Ishikawa (cell line): ENCODE data around the gene GPN2.

Experiments used
- CEBPB ChIP-seq: IDR thresholded peaks from 2 replicates; pipeline ENCODE4 v1.6.1; 2012
- CREB1 ChIP-seq: IDR thresholded peaks from 2 replicates; pipeline ENCODE4 v1.6.1; 2012; ENCODE audit warnings: low read depth
- EGR1 ChIP-seq: IDR thresholded peaks from 2 replicates; pipeline ENCODE4 v1.6.1; 2012
- EP300 ChIP-seq: IDR thresholded peaks from 2 replicates; pipeline ENCODE4 v1.6.1; 2012; ENCODE audit warnings: borderline replicate concordance
- FOXM1 ChIP-seq: IDR thresholded peaks from 2 replicates; pipeline ENCODE4 v1.6.1; 2012; ENCODE audit warnings: low read depth, borderline replicate concordance
- MAX ChIP-seq: IDR thresholded peaks from 2 replicates; pipeline ENCODE4 v1.6.1; 2012
- NFIC ChIP-seq: IDR thresholded peaks from 2 replicates; pipeline ENCODE4 v1.6.1; 2012
- RAD21 ChIP-seq: IDR thresholded peaks from 2 replicates; pipeline ENCODE4 v1.6.1; 2012; ENCODE audit warnings: low read depth
- REST ChIP-seq: IDR thresholded peaks from 2 replicates; pipeline ENCODE4 v1.6.1; 2012; ENCODE audit warnings: low read depth, mild to moderate bottlenecking
- TAF1 ChIP-seq: IDR thresholded peaks from 2 replicates; pipeline ENCODE4 v1.6.1; 2012; ENCODE audit warnings: low read depth, mild to moderate bottlenecking
- TCF12 ChIP-seq: IDR thresholded peaks from 2 replicates; pipeline ENCODE4 v1.6.1; 2012; ENCODE audit warnings: low read depth
- TEAD4 ChIP-seq: IDR thresholded peaks from 2 replicates; pipeline ENCODE4 v1.6.1; 2012
- USF1 ChIP-seq: IDR thresholded peaks from 2 replicates; pipeline ENCODE4 v1.6.1; 2012
- YY1 ChIP-seq: IDR thresholded peaks from 2 replicates; pipeline ENCODE4 v1.6.1; 2012; ENCODE audit warnings: low read depth
- ZBTB7A ChIP-seq: IDR thresholded peaks from 2 replicates; pipeline ENCODE4 v1.6.1; 2012; ENCODE audit warnings: low read depth

GPN2 gene

DNA sequence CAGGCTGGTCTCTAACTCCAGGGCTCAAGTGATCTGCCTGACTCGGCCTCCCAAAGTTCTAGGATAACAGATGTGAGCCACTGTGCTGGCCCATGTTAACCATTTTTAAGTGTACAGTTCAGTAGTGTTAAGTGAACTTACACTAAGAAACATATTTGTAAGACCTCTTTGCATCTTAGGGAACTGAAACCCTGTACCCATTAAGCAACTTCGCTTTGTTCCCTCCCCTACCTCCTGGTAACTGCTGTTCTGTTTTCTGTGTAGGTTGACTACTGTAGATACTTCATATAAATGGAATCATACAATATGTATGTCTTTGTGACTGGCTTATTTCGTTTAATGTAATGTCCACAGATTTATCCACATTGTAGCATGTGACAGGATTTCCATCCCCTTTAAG is 42.4 kb upstream of the GPN2 start:
- TF ChIP-seq RAD21, result no peak
- no peak for TF ChIP-seq TEAD4
- no peak for TF ChIP-seq USF1
- no peak for TF ChIP-seq NFIC
- no peak for TF ChIP-seq ZBTB7A
- TF ChIP-seq EP300, result no peak
- TF ChIP-seq REST, result no peak
- no peak for TF ChIP-seq EGR1
- TF ChIP-seq TAF1, result no peak
- no peak for TF ChIP-seq CREB1
- no peak for TF ChIP-seq TCF12
- TF ChIP-seq YY1, result no peak
- no peak for TF ChIP-seq MAX
- no peak for TF ChIP-seq CEBPB
- no peak for TF ChIP-seq FOXM1

DNA sequence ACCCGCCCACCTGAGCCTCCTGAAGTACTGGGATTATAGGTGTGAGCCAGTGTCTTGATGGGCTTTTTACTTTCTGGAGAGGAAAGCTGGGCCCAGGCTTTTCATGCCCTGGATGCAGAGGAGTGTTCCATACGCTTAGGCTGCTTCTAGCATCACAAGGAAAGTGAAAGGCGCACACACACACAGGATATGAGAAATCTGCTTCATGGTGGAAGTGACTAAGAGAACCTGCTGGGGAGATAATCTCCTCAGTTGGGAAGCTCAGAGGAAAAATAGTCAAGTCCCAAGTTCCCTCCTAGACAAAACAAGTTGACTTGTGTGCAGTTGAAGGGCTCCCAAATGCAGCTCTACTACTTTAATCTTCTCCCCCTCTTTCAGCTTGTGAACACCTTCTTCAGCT is 33.6 kb upstream of the GPN2 start:
- TF ChIP-seq FOXM1 (no peak), TAF1 (no peak), EP300 (no peak), YY1 (no peak), ZBTB7A (no peak), MAX (no peak)

GRCh38 chr1:26922901-26923300 is 32.8 kb upstream of the GPN2 start:
- TF ChIP-seq CREB1, result no peak
- no peak for TF ChIP-seq YY1
- TF ChIP-seq RAD21, result no peak
- no peak for TF ChIP-seq TAF1
- no peak for TF ChIP-seq EGR1
- TF ChIP-seq CEBPB, result no peak
- TF ChIP-seq EP300, result no peak
- TF ChIP-seq REST, result no peak
- no peak for TF ChIP-seq NFIC
- no peak for TF ChIP-seq USF1
- TF ChIP-seq ZBTB7A, result no peak

GRCh38 chr1:26922431-26922729 is 32.3 kb upstream of the GPN2 start:
- TF ChIP-seq YY1, result no peak
- no peak for TF ChIP-seq ZBTB7A
- no peak for TF ChIP-seq TEAD4
- no peak for TF ChIP-seq CEBPB
- TF ChIP-seq FOXM1, result no peak
- no peak for TF ChIP-seq MAX

- TF ChIP-seq MAX (peak; percentile 92), FOXM1 (no peak; the same call in 1 of the 2 replicates), TAF1 (peak; percentile 82), YY1 (peak; percentile 42; the same call in 1 of the 2 replicates), TEAD4 (no peak), NFIC (peak; percentile 33; the same call in 1 of the 2 replicates), CEBPB (no peak), CREB1 (peak; percentile 69; the same call in 1 of the 2 replicates), ZBTB7A (peak; percentile 27; the same call in 1 of the 2 replicates), EGR1 (no peak; the same call in 1 of the 2 replicates), USF1 (peak; percentile 5; the same call in 1 of the 2 replicates), TCF12 (no peak; the same call in 1 of the 2 replicates), EP300 (0 out of 2 replicates have a peak, but pooled peaks have one; percentile 9), REST (no peak), RAD21 (no peak)
These were observed 31.7 kb upstream of the GPN2 start, which contains the start of gene NUDC for GRCh38 chr1:26921540-26922430. NUDC (plus strand) TSS chr1:26921743; CDS start chr1:26921849, 106 bp downstream.
